ENCODE data around the gene EXOC3.

The EXOC3 gene

GRCh38 chr5:427415-428087, 15.4 kb upstream of the EXOC3 start:
- no peak for DNase-seq

DNA sequence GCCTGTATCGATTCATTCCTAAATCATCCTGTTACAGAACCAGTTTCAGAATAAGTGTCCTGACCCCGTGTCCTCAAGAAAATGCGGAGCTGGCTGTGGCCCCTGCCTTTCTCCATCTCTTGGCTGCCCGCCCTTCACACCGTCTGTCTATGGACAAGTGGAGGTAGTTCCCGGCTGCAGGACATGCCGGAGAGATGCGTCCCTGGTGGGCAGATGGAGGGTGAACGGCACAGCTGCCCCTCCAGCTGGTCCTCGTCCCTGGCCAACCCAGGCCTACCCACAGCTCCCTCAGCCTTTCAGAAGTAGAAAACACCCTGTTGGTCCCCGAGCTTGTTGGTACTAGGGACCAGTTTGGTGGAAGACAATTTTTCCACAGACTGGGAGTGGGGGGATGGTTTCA, 14.8 kb upstream of the EXOC3 start:
- no peak for DNase-seq

- no peak for DNase-seq
These were observed 14.1 kb upstream of the EXOC3 start for GRCh38 chr5:428754-429452.

DNA sequence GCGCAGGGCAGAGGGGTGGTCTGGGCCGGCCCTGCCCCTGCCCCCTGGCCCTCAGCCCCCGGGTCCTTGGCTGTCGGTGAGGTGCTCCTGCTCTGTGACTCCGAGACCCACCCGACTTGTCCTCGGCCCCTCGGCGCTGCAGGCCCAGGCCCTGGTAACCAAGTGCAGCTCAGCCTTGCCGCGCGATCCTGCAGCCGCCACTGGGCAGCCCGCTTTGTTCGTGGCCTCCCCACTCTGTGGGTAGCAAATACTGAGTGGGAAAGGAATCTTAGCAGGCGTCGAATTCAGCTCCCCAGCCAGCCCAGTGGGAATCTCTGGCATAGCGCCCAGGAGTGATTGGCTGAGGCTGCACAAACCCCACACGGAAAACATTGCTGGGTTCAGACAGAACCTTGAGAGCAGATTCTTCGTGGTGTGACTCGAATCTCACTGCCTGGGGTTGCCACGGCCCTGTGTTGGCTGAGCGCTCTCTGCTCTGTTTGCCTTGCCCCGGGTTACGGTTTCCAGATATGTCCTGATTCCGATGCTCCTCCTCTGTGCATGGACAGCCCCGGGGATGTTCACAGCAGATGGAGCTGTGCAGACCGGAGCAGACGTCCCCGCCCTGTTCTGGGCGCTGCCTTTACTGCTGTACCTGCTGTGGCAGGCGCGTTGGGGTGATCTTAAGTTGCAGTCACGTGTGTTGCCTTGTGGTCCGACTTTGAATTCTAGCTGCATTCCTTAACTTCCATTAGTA, 13.4 kb upstream of the EXOC3 start:
- DNase-seq = no peak

DNA sequence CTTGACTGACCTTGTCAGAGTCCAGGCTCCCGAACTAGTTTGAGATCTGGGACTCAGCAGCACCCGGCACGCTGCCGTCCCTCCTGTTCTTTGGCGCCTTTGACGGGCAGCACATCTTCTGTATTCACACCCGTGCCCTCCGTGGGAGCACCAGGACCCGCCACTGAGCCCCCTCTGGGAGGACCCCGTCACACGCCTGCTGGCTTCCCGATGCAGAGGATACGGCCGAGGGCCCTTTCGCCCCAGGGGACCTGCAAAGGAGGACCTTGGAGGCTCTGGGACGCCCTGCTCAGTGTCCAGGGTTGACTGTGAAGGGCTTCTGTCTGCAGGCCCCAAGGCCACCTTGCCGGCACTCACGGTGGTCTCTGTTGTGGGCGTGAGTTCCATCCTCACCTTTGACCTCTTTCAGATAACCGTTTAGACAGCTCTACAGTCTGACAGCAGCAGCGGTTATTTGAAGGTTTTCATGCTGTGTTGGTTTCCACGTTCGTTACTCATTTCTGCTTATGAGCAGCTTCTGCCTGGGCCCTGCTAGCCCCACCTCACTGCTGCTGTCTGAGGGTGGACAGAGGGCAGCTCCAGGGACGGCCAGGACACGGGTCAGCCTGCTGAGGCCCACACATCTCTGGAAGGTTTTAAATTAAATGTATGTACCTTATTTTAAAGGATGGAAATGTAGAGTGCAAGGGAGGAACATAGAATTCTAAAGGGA, 12.6 kb upstream of the EXOC3 start:
- no peak for DNase-seq

DNA sequence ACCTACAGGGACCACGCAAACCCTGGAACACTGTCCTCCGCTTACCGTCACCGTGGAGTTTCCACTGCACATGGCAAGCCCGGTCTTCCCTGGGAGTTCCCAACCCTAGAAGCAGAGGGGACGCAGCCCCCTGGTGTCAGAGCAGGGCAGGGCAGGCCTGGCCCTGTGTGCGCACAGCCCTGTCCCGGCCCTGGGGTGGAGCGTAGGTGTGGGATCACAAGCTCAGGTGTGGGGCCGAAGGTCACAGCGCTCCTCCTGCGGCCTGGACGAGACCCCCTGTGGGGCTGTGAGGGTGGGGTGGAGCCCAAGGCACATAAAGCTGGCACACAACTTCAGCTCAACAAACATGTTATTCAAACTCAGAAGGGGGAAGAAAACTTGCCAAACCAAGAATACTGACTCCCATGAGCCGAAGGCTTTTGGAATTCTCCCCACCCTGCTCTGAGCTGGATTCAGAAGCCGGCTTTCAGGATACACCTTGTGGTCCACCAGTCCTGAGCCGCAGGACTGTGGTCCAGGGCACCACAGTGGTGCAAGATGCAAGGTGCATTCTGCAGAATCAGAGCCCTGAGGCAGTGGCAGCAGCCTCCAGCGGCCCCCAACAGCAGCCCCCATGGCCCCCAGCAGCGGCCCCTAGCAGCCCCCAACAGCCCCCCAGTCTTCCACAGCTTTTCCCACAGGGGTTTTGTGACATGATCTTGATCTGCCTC, 11.8 kb upstream of the EXOC3 start:
- DNase-seq = peak; percentile 70

- DNase-seq = no peak
These were observed 11.3 kb upstream of the EXOC3 start for GRCh38 chr5:431711-432050.

- DNase-seq = no peak
These were observed 10.6 kb upstream of the EXOC3 start for GRCh38 chr5:432201-432927.

DNA sequence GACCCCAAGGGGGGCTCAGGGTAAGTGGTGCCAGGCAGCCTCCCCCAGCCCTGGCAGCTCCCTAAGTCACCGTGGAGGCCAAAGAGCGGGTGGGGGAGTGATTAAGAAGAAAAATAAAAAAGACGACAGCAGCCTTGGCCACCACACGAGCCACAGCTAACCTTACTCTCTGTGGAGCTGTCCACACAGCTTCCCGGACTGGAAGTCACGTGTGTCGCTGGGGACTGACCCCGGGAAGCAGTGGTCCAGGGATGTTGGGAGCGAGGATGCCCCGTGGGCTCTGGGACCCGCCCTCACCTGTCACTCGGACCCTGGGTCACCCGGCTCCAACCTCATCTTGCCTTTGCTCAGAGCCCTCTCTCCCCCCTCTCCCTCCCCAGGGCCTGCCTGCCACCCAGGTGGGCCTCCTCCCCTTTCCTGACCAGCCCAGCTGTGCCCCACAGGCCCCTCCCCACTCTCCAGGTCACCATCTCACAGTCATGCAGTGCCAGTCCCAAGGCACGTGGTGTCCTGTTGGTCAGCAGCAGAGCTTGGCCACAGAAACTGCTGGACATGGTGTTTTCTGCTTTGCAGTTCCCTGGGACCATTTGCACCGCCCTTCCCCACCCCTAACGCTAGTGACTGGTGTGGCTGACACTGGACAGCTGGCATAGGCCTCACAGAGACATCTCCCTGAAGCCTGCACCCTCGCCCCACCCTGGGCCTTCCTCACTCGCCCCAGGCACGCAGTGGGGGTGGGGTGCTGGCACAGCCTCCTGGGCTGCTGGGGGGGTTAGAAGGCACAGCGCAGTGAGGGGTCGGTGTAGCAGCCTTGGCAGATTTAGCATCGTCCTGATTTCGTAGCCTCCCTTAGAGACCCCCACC, 9.8 kb upstream of the EXOC3 start:
- DNase-seq = no peak

GRCh38 chr5:433836-434235, 9.1 kb upstream of the EXOC3 start:
- DNase-seq = no peak

DNA sequence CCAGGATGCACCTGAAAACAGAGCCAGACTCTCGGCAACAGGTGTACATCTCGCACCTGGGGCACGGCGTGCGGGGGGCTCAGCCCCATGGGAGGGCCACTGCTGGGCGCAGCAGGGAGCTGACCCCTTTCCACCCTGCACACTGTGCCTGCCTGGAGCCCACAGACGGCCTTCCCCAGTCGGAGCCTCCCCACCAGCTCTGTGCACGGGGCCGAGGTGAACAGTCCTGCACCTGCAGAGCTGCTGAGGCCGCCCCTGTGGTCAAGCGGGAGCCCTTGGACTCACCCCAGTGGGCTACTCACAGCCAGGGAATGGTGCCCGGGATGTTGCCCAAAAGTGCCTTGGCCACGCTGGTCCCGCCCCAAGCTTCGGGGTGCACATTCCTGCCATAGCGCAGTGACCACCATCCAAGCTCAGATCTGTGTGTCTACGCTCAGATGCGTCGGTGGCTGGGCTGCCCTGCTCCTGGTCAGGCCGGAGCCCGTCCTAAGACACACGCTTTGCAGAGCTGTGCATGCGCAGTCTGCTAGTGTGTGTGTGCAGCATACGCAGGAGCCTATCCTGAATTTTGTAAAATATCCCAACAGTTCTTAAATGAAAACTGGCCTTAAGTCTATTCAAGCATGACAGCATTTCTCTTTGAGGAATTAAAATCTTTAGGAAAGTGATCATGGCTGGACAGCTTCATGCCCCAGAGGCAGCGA, 8.4 kb upstream of the EXOC3 start:
- no peak for DNase-seq

GRCh38 chr5:435156-435790, 7.7 kb upstream of the EXOC3 start:
- DNase-seq = no peak

- no peak for DNase-seq
These were observed 6.9 kb upstream of the EXOC3 start for GRCh38 chr5:435961-436640.

DNA sequence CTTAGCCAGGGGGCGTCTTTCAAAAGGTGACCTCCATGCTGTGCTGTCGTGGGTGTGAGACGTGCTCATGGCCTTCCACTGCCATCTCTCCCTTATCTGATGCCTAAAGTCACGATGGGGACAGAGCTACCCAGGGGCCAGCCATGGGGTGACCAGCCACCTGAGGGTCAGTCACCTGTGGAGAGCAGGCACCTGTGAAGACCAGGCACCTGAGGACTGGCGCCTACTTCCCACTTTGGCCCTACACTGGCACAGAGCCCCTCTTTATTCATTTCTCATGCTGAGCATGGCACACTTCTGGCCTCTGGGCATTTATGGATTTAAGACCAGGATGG, 6.4 kb upstream of the EXOC3 start:
- DNase-seq = no peak

GRCh38 chr5:437281-437771, 5.7 kb upstream of the EXOC3 start:
- DNase-seq = no peak

GRCh38 chr5:438481-438981, 4.4 kb upstream of the EXOC3 start:
- DNase-seq = no peak

DNA sequence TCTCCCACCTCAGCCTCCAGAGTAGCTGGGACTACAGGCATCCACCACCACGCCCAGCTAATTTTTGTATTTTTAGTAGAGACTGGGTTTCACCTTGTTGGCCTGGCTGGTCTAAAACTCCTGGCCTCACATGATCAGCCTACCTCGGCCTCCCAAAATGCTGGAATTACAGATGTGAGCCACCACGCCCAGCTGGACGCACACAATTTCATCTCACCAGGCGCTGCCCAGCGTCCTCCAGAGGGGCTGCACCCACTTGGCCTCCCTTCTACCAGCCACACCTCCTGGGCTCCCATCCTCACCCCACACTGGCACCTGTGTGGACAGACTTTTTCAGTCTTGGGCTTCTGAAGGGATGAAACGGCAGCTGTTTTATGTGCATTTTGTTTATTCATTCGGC, 3.8 kb upstream of the EXOC3 start:
- DNase-seq = no peak

DNA sequence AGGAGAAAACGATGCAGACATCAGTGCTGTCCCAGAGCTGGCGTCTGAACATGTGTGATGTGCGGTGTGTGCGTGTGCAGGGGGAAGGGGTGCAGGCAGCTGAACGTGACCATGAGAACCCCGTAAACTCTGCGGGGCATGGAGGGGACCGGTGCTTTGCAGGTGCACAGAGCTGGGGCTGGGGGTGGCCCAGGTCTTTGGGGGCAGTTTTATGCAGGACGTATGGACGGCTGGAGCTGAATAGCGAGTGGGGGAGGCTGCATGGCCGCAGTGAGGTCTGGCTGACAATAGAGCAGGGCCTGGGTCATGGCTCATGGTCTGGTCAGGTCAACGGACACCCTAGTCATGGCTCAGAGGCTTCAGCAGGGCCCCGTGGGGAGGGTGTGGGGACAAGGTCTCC, 3.3 kb upstream of the EXOC3 start:
- no peak for DNase-seq

All from left hindlimb (tissue), 1 donor.